ENCODE results near the gene NAV2.

NAV2 gene

GRCh38 chr11:19793326-19793725, 80.7 kb downstream of the NAV2 start:
- no peak for DNase-seq
- H4K20me1 ChIP-seq (ENCODE audit: insufficient read depth, low read length) = no peaks in the 10 kb centered on the region
- H3K9me3 ChIP-seq (ENCODE audit: insufficient read depth, low read length, severe bottlenecking) = no peaks in the 10 kb centered on the region
- H3K4me2 ChIP-seq (ENCODE audit: insufficient read depth, low read length) = no peak overlapping the region
- no peak overlapping the region for H3K9ac ChIP-seq (ENCODE audit: low read depth, low read length)
- TF ChIP-seq CTCF (IDR thresholded peaks at IDR 0.05; ENCODE audit: borderline replicate concordance, extremely low read depth, low read length, poor library complexity, severe bottlenecking) = no peak
- no peak for TF ChIP-seq EZH2 (IDR thresholded peaks at IDR 0.05; ENCODE audit: borderline replicate concordance, low read depth, low read length, severe bottlenecking)
- no peak overlapping the region for H2AFZ ChIP-seq (ENCODE audit: low read depth, low read length)
- peaks cover 15% of the 10 kb centered on the region for H3K27me3 ChIP-seq (ENCODE audit: insufficient read depth, low read length, poor library complexity)
- ATAC-seq (ENCODE audit: insufficient read depth, low read depth) = no peak
- H3K27ac ChIP-seq (ENCODE audit: low read length) = no peak overlapping the region
- H3K4me3 ChIP-seq (ENCODE audit: low read depth in 1 of 2, low read length in 2 of 2) = no peak overlapping the region
- no peaks in the 10 kb centered on the region for H3K79me2 ChIP-seq (ENCODE audit: insufficient read depth, low read length)
- no peaks in the 10 kb centered on the region for H3K36me3 ChIP-seq (ENCODE audit: insufficient read depth, low read length)
- no peaks in the 10 kb centered on the region for H3K4me1 ChIP-seq (ENCODE audit: insufficient read depth, low read length)

DNA sequence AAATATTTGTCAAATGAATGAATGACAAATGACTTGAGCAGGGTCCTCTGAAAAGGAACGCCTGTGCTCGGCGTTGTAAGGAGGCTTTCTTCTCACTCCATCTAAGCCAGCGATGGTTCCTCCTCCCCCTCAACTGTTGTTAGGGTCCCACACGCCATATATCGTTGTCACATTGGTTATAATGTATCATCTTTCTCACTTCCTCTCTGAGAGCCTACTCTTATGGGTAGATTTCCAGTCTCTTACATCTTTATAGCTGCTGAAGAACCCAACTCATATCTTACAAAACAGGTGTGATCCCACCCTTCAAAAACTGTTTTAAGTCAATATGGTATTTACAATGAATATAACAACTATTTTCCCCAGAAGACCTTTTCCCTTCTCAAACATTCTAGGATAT, 81.5 kb downstream of the NAV2 start:
- no peaks in the 10 kb centered on the region for H3K4me1 ChIP-seq (ENCODE audit: insufficient read depth, low read length)
- H3K4me3 ChIP-seq (ENCODE audit: low read depth in 1 of 2, low read length in 2 of 2) = no peak overlapping the region
- TF ChIP-seq CTCF (IDR thresholded peaks at IDR 0.05; ENCODE audit: borderline replicate concordance, extremely low read depth, low read length, poor library complexity, severe bottlenecking) = no peak
- no peaks in the 10 kb centered on the region for H3K36me3 ChIP-seq (ENCODE audit: insufficient read depth, low read length)
- ATAC-seq (ENCODE audit: insufficient read depth, low read depth) (no peak), DNase-seq (no peak)
- no peaks in the 10 kb centered on the region for H3K79me2 ChIP-seq (ENCODE audit: insufficient read depth, low read length)
- peaks cover 11% of the 10 kb centered on the region for H3K27me3 ChIP-seq (ENCODE audit: insufficient read depth, low read length, poor library complexity)
- H3K4me2 ChIP-seq (ENCODE audit: insufficient read depth, low read length) = no peak overlapping the region
- no peak overlapping the region for H2AFZ ChIP-seq (ENCODE audit: low read depth, low read length)
- no peak overlapping the region for H3K9ac ChIP-seq (ENCODE audit: low read depth, low read length)
- no peaks in the 10 kb centered on the region for H3K9me3 ChIP-seq (ENCODE audit: insufficient read depth, low read length, severe bottlenecking)
- no peak overlapping the region for H3K27ac ChIP-seq (ENCODE audit: low read length)
- H4K20me1 ChIP-seq (ENCODE audit: insufficient read depth, low read length) = no peaks in the 10 kb centered on the region

DNA sequence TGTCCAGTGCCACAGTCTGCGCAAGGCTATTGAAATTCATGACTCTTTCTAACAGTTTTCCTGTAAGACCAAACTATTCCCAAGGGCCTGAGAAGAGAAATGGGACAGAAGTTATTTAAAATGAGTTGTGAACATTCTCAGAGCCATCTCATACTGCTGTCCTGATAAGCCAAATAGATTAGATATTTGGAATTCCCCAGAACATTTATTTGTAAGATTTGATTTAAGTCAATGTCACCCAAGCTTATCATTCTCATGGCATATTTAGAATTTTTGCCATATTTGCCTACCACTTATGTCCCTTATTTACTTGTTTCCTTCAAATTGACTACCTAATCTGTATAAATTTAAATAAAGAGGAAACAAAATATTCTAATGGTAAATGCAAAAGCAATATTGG, 82.4 kb downstream of the NAV2 start:
- H4K20me1 ChIP-seq (ENCODE audit: insufficient read depth, low read length) = no peaks in the 10 kb centered on the region
- no peaks in the 10 kb centered on the region for H3K79me2 ChIP-seq (ENCODE audit: insufficient read depth, low read length)
- no peak overlapping the region for H3K4me3 ChIP-seq (ENCODE audit: low read depth in 1 of 2, low read length in 2 of 2)
- no peak overlapping the region for H3K4me2 ChIP-seq (ENCODE audit: insufficient read depth, low read length)
- no peak overlapping the region for H3K27ac ChIP-seq (ENCODE audit: low read length)
- DNase-seq = no peak
- no peak overlapping the region for H3K9ac ChIP-seq (ENCODE audit: low read depth, low read length)
- no peaks in the 10 kb centered on the region for H3K36me3 ChIP-seq (ENCODE audit: insufficient read depth, low read length)
- H2AFZ ChIP-seq (ENCODE audit: low read depth, low read length) = no peak overlapping the region
- H3K27me3 ChIP-seq (ENCODE audit: insufficient read depth, low read length, poor library complexity) = peaks cover 2% of the 10 kb centered on the region
- no peak for TF ChIP-seq EZH2 (IDR thresholded peaks at IDR 0.05; ENCODE audit: borderline replicate concordance, low read depth, low read length, severe bottlenecking)
- TF ChIP-seq CTCF (IDR thresholded peaks at IDR 0.05; ENCODE audit: borderline replicate concordance, extremely low read depth, low read length, poor library complexity, severe bottlenecking) = no peak
- no peaks in the 10 kb centered on the region for H3K4me1 ChIP-seq (ENCODE audit: insufficient read depth, low read length)
- H3K9me3 ChIP-seq (ENCODE audit: insufficient read depth, low read length, severe bottlenecking) = no peaks in the 10 kb centered on the region
- ATAC-seq (ENCODE audit: insufficient read depth, low read depth) = no peak

GRCh38 chr11:19800162-19800561, 87.5 kb downstream of the NAV2 start:
- Histone ChIP-seq H3K9ac (ENCODE audit: low read depth, low read length) (no peak overlapping the region), H3K27me3 (ENCODE audit: insufficient read depth, low read length, poor library complexity) (no peaks in the 10 kb centered on the region), H3K4me1 (ENCODE audit: insufficient read depth, low read length) (no peaks in the 10 kb centered on the region), H3K4me2 (ENCODE audit: insufficient read depth, low read length) (no peak overlapping the region), H2AFZ (ENCODE audit: low read depth, low read length) (no peak overlapping the region), H4K20me1 (ENCODE audit: insufficient read depth, low read length) (no peaks in the 10 kb centered on the region), H3K9me3 (ENCODE audit: insufficient read depth, low read length, severe bottlenecking) (no peaks in the 10 kb centered on the region), H3K27ac (ENCODE audit: low read length) (no peak overlapping the region), H3K79me2 (ENCODE audit: insufficient read depth, low read length) (no peaks in the 10 kb centered on the region), H3K4me3 (ENCODE audit: low read depth in 1 of 2, low read length in 2 of 2) (no peak overlapping the region), H3K36me3 (ENCODE audit: insufficient read depth, low read length) (no peaks in the 10 kb centered on the region)
- ATAC-seq (ENCODE audit: insufficient read depth, low read depth) (no peak), DNase-seq (no peak)
- TF ChIP-seq CTCF (IDR thresholded peaks at IDR 0.05; ENCODE audit: borderline replicate concordance, extremely low read depth, low read length, poor library complexity, severe bottlenecking) = no peak
- no peak for TF ChIP-seq EZH2 (IDR thresholded peaks at IDR 0.05; ENCODE audit: borderline replicate concordance, low read depth, low read length, severe bottlenecking)

Data from DND-41 (cell line).